Stimulated activated CD8-positive, alpha-beta memory T cell treated with anti-CD3 and anti-CD28 coated beads, Interleukin-4, amount 100 ng/mL, for 4 hours (primary cell): ENCODE measurements around the gene PI4KA.
"Not testable (repeated sequence)": the region's sequence is repeated elsewhere in the genome, so short reads cannot be mapped to it uniquely, and the experiment has no call there.

Experiments used
- DNase-seq, 2 donors: peaks; one replicate each; pipeline ENCODE4 v3.0.0-alpha.2; 2020; ENCODE audit warnings: low read depth in 2 of 2, low spot score in 1 of 2

PI4KA gene

DNA sequence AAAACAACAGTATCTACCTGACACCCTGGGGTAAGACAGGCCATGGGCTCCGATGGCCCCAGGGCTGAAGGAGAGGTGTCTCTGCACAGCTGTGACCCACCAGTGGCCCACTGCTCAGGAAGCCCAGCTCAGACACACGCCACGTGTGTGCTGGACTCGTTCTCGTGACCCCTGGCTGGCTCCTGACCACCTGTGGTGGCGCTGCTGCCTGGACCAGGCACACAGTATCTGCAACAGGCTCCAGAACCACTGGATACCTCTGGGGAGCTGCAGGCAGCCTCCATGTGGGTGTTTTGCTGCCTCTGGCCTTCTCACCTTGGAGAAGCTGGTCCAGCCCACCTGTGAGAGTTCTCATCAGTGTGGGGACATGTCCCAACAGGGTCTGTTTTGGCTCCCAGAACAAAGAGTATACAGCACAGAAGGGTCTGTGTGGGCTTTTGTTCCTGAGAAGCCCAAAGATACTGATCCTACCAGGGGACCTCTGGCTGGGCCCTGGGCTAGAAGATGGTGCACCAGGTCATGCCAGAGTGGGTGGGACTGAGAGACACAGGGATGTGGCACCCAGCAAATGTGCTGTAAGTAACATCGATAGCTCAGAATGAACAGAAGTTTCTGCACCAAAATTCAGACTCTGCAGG, 106.4 kb downstream of the PI4KA start:
- DNase-seq = no peak

DNA sequence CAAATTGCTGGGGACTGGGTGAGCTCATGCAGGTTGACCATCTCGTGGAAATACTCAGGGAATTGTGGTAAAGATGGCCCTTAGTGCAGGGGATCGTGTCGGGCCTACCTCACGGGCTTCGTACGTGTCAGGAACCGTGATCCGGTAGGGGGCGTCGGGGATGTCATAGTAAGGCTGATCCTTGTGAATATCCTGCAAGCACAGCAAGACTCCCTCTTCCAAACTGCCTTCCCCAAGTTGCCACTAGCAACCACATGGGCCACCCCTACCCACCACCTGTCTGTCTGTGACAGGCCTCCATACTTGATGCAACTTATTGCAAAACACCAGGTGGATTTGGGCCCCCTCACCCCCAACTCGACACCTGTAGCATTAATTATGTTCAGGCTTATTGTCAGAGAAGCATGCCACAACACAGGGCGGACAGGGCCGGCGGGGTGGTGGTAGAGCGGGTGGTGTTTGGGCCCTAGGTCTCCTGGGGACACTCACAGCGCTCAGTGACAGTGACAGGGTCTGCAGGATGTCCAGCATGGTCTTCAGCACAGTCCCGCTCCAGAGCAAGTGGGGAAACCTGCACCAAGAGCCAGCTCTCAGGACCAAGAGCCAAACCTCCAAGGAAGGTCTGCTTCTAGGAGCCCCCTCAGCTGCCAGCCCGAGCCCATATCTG, 107.3 kb downstream of the PI4KA start:
- DNase-seq = no peak

DNA sequence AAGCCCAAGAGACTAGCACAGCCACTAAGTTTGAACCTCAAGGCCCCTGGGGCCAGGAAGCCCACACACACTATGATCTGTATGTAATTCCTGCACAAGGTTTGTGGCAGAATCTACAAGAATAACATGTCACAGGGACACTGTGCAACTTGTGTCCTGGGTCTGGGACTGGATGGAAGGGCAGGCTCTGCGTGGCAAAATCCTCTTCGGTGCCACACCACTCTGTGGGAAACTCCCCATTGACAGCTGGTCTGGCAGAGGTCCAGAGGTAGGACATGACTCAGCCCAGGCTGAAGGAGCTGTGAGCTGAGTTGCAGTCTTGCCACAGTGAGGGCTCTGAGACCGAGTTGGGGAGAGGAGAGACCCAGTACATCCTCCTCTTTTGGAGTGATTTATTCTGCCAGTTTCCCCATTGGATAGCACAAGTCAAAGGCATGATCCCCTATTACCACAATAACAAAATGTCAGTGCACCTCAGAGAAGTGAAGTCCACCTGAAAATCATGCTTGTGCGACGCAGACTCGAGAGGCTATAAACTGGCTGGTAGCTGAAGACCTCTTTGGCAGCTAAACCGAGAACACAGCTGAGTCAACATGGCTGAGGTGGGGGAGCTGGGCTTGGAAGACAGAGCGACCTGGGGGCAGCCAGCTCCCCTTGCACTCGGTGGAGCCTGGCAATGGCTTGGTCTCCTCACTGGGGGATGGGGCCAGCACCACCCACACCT, 108.0 kb downstream of the PI4KA start:
- peak in 1 of 2 donors; percentile 11 for DNase-seq

DNA sequence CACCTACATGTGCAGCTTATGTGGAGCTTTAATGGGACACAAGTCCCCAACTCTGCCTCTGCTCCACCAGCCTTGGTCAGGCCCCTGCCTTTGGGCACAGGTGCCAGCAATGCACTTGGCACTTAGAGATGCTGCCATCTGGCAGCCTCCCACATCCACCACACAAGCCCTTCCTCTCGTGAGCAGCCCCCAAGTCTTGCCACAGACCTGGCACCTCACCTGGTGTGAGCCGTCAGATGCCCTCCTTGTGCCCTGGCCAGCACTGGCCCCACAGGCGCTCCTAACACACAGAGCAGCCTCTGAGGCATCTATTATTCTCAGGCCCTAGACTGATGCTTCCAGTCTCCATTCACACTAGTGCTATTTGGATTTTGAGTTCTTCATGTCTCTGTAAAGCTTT, 109.2 kb downstream of the PI4KA start:
- no peak for DNase-seq

DNA sequence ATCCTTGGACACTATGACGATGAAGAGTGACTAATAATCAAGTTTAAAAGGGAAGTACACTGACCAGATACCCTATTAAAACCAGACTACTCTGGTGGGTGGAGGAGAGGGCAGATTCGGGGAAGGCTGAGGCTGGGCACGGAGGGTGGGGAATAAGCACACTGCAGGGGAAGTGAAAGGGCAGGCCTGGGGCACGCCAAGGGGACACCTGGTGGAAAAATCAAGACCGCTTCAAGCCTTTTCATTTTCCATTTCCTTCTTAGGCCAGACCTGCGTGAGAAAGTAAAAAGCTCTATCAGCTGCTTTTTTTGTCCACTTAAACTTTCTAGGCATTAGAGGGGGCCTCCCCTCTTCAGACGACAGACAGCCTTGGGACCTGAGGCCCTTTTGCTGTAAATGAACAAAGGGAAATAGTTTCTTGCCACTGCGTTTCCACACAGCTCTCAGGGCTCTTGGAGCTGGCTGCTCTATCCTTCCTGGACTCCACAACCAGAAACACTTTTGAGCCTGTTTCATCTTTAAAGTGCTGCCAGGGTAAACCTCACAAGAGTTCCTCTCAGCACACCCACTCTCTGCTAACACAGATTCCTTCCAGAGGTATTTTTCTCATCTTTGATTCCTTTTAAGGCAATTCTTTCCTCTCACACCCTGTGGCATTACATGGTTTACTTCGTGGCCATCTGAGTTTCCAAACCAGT, 109.7 kb downstream of the PI4KA start:
- no peak for DNase-seq

DNA sequence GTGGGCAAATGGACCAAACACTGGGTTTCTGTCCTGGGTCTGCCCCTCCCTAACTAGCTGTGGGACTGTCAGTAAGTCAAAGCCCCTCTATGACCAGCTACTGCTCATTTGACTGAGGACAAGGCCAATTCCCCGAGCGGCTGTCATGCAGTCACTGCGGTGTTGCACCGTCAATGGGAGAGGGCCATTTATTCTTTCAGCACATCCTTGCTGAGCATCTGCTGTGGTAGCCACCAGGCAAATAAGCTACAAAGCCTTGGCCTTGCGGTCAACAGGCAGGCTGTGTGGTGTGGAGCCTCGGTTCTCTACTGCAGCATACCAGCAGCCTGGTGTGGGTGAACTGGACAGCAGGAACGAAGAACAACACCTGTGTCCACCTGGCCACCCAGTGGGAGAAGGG, 110.5 kb downstream of the PI4KA start:
- no peak for DNase-seq

DNA sequence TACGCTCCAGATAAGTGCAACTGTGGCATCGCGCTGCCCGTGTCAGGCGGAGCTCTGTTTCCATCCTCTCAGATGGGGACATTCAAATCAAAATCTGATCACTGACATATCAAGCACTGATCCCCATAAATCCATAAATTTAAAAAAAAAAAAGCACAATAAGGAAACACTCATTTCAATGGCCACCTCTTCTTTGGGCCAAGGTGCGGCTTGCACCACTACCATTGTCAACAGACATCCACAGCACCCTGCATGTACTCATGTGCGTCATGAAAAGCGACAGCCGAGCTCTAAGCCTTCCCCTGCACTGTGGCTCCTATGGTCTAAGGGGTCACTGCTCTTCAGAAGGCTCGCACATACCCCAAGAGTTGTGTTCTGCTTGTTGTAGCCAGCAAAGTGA, 111.4 kb downstream of the PI4KA start:
- DNase-seq = no peak

DNA sequence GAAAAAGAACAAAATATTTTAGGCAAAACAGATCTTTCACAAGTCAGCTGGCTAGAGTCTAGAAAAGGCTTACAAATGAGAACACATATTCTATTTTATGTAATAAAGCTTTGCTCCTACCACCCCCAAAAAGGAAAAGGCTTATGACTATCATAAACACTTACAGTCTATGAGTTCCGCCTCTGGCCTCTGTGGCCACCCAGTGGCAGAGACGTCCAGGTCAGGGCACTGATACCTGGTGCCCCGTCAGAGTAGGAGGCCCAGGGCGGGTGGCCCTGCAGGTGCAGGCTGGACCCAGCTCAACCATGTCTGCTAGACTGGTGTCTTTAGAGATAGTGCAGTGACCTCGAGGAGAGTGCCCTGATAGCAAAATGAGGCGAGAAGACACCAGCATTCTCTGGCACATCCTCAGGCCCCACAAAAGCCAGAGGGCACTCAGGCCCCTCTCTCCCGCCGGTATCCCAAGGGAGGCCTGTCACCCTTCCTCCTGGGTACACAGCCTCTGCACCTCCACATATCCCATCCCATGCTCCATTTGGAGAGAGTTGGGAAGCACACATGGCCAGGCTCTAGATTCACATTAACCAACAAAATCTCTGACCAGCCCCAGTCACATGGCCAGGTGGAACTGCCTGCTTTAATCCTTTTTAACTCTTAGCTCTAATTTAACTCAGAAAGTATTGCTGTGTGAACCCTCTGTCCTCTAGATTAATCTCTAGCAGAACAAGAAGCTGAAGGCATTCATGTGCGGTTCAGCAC, 112.0 kb downstream of the PI4KA start:
- DNase-seq = no peak

DNA sequence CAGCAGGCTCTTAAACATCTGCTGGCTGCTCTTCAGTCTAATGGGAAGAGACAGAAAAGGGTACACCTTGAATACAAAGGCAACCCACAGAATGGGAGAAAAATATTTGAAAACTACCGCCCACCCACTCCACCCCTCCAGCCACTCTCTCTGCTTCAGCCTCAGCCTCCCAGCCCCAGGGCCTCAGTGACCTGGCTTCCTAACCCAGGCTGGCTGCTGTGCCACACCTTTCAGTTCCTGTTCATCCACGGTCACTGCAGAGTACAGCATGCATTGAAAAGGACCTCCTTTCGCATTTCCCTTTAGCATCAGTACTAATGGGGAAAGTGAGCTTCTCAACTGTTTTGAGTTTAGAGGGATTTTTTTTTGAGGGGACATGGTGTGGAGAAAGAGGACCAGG, 113.5 kb downstream of the PI4KA start:
- no peak for DNase-seq

DNA sequence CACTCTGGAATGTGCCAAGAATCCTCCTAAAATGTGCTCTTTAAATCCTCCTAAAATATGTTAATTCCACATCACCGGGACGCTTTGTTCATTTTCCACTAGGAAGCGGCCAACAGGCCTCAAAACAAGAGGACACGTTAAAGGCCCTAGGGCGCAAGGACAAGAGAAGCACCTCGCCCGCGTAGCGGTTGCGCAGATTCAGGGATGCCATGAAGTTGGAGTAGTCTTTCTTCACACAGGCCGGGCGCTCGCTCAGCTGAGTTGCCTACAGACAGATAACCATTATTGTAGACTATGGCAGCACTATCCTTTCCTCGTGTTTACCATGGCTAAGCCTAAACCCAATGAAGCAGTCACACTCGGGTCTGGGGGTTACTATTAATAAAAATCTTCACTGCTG, 114.2 kb downstream of the PI4KA start:
- no peak for DNase-seq

DNA sequence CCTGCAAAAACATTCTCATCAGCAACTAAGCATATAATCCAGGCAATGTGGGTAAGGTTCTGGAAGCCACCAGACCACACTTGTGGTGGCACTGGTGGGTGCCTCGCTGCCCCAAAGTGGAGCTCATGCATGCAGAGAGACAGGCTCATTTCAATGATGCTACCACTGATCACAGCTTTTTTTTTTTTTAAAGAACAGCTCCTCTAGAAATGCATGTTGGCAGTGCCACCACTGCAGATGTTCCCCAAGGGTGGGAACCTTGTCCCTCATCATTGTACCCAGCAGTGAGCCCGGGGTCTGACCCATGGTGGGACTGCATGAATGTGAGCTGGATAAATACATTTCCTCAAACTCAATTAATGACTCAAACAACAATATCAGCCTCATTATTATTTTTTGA, 115.8 kb downstream of the PI4KA start:
- DNase-seq = no peak

DNA sequence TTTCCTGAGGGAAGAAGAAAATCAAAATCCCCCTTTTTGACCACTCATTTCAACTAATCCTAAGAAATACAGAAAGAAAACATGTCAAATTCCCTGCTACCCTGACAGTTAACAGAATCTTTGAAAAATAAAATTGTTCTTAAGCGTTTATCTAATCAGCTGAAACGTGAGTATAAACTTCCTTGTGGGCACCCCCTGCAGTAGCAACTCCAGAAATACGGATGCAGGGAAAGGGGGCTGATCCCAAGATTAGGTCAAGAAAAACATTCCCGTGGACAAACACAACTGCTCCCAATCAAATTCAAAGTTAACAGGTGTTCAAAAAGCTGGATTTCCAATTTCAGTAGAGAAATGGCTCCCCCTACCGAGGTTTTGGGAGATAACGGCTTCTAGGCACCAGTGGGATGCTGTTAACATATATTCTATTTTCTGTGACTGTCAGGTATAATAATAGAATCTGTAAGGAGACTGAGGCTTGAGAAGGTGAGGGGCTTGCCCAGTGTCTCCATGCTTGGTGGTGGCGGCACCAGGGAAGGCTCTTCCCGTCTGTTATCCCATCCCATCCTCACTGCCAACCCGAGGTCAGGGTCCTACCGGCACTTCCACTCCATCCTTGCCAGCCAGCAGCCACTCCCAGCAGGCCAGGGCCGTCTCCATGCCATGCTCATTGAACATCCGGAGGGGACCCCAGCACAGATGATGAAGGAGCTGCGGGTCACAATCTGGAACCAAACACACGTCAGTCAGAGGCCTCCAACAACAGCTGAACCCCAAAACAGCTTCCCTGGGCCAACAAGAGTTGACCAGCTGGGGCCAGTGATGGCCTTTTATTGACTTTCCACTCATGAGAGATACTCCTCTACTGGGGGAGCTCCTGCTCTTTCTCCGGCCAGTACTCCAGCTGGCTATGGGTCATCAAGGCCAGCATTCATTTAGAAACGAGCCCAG, 116.7 kb downstream of the PI4KA start:
- DNase-seq = no peak

DNA sequence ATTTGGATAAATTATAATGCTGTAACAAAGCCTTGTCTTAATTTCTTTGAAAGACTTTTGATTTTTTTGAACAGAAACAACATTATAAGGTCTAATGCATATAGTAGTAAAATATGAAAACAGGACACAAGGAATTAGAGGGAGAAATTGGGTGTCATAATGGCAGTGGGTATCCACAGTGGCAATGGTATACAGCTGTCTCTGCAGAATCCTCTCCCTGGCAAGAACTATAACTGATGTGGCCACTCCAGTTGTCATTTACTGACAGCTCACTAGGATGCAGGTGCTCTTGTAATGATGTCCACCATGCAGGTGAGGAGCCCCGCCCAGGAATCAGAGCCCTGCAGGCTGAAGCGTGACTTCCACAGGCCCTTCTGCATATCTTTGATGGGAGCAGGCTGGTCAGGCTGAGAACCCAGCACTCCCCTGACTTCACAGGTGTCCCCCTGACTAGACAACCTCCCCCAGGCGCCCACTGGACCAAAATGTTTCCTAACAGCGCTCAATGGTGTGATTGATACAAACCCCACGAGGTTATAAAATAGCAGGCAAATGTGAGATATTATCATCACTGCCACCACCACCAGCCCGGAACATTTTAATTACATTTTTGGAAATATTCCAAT, 117.5 kb downstream of the PI4KA start:
- no peak for DNase-seq

DNA sequence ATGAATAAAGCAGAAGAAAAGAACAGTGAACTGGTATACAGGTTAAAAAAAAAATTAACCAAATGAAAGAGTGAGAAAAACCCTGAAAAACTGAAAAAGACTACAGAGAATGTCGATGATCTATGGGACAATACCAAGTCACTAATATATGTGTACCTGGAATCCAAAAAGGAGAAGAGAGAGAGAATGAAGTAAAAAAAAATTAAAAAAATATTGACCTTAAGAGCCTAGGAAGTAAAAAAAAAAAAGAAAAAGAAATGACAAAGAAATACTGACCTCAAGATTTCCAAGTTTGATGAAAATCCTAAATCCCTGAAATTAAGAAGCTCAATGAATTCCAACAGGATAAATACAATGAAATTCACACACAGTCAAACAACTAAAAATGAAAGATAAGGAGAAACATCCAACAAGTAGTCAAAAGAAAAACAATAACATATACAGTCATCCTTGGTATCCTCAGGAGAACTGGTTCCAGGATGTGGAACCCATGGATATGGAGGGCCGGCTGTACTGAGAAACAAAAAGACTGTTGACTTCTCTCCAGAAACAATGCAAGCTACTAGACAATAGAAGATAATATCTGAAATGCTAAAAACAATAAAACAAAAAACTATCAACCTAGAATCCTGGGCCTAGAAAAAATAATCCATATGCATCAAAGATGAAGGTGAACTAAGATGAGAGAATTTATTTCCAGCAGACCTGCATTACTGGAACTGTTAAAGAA, 118.2 kb downstream of the PI4KA start:
- DNase-seq = no peak

DNA sequence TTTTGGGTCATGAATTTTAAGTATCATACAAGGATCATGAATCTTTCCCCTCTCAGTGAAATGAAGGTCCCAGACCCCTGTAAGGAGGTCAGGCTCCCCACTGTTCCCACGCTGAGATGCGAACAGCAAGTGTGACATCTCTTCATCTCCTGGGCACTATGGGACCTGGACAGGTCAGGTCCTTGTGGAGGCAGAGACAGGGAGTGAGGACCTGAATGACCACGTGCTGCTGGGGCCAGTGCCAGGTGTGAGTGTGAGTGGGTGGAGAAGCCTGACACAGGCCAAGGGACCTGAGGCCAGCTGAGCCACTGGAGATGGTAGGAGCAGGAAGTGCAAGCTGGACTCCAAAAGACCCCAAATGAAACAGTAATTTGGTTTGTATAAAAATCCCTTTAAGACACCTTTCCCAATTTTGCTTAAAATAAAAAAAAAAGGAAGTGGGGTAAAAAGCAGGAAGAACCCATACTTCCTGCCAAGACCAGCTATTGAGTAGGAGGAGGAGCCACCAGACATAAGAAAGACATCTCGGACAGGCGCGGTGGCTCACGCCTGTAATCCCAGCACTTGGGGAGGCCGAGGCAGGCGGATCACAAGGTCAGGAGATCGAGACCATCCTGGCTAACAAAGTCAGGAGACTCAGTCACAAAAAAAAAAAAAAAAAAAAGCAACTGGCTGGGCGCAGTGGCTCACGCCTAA, 120.1 kb downstream of the PI4KA start:
- DNase-seq = no peak

DNA sequence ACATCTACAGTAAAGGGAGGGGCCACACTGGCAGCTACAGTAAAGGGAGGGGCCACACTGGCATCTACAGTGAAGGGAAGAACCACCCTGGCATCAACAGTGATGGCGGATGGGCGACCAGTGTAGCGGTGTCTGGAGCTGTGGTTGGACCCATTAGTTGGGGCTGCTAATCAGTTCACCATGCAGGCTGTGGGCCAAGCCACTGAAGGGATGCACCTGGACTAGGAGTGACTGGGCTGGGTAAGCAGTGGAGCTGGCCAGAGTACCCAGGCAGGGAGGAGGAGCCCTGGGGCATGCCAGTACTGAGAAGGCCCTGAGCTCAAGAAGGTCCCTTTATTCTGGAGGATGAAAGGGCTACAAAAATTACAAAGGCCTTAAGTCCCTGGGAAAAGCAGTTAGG, 121.7 kb downstream of the PI4KA start:
- not testable (repeated sequence) for DNase-seq

DNA sequence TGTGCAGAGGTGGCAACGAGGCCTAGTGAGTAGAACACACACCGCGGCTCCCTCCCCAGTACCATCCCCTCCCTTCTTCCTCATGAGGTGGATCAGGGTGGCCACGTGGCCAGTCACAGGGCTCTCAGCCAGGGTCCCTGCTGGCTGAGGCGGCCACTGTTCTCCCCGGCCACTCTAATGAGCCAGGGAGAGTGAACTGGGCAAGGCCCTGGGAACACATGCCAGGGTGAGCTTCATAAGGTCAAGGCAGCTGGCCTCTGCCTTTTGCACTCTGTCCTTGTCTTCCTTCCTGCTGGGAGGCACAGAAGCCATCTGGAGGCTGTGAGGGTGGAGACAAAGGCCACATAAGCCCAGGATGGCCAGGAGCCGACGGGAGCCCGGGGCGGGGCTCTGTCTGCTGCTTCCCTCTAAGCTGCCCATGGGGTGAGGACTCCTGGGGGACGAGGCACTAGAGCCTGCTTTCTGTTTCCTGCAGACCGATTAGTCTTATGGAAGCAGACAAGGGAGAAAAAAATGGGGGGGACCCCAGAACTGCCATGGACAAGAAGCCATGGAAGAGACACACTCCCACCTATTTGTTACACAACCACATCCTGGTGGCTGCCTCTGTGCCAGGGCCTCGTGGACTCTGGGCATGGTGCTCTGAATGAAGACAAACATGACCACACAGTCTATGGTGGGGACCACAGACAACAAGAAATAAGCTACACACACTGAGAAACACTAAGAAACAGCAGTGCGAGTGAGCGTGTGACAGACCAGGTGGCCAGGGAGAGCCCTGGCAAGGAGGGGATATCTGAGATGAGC, 123.1 kb downstream of the PI4KA start:
- not testable (repeated sequence) for DNase-seq
